DOHH2 (cell line): ENCODE results near the gene GATAD2A.

Source experiments
- EZH2phosphoT487 ChIP-seq: fragments of 200-600 bp; sonication (generic); IDR thresholded peaks from 2 replicates; pipeline ENCODE4 v1.6.1; 2017; ENCODE audit warnings: borderline replicate concordance, mild to moderate bottlenecking, antibody characterized with exemption, low read length, moderate library complexity, mixed read lengths
- TF ChIP-seq, protein P1 (sequence below): fragments of 200-600 bp; sonication (generic); IDR thresholded peaks from one replicate; pipeline ENCODE4 v1.5.1; 2014; ENCODE audit warnings: antibody characterized with exemption, mild to moderate bottlenecking, low read depth, low read length; ENCODE audit not compliant: poor library complexity, severe bottlenecking

DNA sequence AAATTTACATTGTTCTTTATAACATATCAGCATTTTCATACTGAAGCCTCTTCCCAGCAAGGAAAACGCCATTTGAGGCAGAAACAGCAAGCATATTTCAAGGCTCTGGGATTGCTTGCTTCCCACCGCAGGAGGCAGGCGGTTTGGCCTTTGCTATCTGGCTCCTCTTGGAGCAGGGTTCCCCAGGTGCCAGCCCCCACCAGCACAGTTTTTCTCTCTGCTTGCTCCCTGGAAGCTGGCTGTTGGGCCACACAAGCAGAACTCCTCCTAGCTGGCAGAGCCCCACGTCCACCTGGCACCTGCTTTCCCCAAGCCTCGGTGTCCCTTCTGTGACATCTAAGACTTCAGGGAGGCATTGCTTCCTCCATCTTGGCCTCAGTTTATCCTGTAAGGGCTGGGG, 16.7 kb downstream of the GATAD2A start:
- TF ChIP-seq, protein P1, sequence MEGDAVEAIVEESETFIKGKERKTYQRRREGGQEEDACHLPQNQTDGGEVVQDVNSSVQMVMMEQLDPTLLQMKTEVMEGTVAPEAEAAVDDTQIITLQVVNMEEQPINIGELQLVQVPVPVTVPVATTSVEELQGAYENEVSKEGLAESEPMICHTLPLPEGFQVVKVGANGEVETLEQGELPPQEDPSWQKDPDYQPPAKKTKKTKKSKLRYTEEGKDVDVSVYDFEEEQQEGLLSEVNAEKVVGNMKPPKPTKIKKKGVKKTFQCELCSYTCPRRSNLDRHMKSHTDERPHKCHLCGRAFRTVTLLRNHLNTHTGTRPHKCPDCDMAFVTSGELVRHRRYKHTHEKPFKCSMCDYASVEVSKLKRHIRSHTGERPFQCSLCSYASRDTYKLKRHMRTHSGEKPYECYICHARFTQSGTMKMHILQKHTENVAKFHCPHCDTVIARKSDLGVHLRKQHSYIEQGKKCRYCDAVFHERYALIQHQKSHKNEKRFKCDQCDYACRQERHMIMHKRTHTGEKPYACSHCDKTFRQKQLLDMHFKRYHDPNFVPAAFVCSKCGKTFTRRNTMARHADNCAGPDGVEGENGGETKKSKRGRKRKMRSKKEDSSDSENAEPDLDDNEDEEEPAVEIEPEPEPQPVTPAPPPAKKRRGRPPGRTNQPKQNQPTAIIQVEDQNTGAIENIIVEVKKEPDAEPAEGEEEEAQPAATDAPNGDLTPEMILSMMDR: no peak
- no peak for TF ChIP-seq EZH2phosphoT487
